Measurements from ENCODE around the gene SRRM1.

DNA sequence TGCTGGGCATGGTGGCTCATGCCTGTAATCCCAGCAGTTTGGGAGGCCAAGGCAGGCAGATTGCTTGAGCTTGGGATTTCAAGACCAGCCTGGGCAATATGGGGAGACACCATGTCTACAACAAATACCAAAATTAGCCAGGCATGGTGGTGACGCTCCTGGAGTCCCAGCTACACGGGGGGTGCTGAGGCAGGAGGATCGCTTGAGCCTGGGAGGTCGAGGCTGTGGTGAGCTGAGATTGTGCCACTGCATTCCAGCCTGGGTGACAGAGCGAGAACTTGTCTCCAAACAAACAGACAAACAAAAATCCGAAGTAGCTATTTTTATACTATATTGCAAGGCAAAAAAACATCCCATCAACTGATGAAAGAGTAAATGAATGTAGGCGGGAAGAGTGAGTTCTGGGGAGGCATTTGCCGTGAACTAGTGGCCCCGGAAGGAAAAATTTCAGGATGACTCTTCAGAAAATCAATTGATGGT lies 46.7 kb upstream of the SRRM1 start:
- TF ChIP-seq, protein P1, sequence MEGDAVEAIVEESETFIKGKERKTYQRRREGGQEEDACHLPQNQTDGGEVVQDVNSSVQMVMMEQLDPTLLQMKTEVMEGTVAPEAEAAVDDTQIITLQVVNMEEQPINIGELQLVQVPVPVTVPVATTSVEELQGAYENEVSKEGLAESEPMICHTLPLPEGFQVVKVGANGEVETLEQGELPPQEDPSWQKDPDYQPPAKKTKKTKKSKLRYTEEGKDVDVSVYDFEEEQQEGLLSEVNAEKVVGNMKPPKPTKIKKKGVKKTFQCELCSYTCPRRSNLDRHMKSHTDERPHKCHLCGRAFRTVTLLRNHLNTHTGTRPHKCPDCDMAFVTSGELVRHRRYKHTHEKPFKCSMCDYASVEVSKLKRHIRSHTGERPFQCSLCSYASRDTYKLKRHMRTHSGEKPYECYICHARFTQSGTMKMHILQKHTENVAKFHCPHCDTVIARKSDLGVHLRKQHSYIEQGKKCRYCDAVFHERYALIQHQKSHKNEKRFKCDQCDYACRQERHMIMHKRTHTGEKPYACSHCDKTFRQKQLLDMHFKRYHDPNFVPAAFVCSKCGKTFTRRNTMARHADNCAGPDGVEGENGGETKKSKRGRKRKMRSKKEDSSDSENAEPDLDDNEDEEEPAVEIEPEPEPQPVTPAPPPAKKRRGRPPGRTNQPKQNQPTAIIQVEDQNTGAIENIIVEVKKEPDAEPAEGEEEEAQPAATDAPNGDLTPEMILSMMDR (IDR thresholded peaks at IDR 0.05 in 2 of 3, conservative IDR thresholded peaks at IDR 0.05 in 1 of 3; ENCODE audit: control insufficient read depth in 2 of 3, extremely low read depth in 1 of 3, insufficient read depth in 1 of 3, low read depth in 3 of 3, low read length in 3 of 3) = no peak
- TF ChIP-seq NFIC (IDR thresholded peaks at IDR 0.05; ENCODE audit: low read depth, low read length) (no peak), POLR2A (IDR thresholded peaks at IDR 0.05; ENCODE audit: low read depth, low read length) (no peak), SMC3 (IDR thresholded peaks at IDR 0.05; ENCODE audit: borderline replicate concordance, low read length) (no peak), SRF (IDR thresholded peaks at IDR 0.05; ENCODE audit: low read depth in 2 of 2, low read length in 2 of 2) (no peak), CHD4 (IDR thresholded peaks at IDR 0.05) (no peak), RAD21 (IDR thresholded peaks at IDR 0.05; ENCODE audit: insufficient read depth, low read depth, low read length) (no peak), POLR2AphosphoS5 (IDR thresholded peaks at IDR 0.05; ENCODE audit: low read length) (no peak), EP300 (IDR thresholded peaks at IDR 0.05; ENCODE audit: borderline replicate concordance in 1 of 2, control insufficient read depth in 1 of 2, low read depth in 2 of 2, low read length in 2 of 2) (no peak), PAX5 (IDR thresholded peaks at IDR 0.05; ENCODE audit: borderline replicate concordance, low read depth, low read length) (no peak), CREB1 (IDR thresholded peaks at IDR 0.05; ENCODE audit: low read depth) (no peak), ZNF274 (IDR thresholded peaks at IDR 0.05; ENCODE audit: insufficient read depth, insufficient read length) (no peak)
- TF ChIP-seq, protein P2, sequence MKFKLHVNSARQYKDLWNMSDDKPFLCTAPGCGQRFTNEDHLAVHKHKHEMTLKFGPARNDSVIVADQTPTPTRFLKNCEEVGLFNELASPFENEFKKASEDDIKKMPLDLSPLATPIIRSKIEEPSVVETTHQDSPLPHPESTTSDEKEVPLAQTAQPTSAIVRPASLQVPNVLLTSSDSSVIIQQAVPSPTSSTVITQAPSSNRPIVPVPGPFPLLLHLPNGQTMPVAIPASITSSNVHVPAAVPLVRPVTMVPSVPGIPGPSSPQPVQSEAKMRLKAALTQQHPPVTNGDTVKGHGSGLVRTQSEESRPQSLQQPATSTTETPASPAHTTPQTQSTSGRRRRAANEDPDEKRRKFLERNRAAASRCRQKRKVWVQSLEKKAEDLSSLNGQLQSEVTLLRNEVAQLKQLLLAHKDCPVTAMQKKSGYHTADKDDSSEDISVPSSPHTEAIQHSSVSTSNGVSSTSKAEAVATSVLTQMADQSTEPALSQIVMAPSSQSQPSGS (IDR thresholded peaks at IDR 0.05; ENCODE audit: low read length) = no peak
